Large intestine (tissue), 3 donors: Measurements from ENCODE around the gene ZNF775. TPM values are rescaled to one million over a fixed set of nuclear protein-coding genes. Genes with fewer than 3 reads are reported as not detected.
A peak's percentile ranks its signal among the peaks of the same experiment; 100 is the strongest.

Experiments used
- DNase-seq, 2 donors: peaks; one replicate each; pipeline versions ENCODE4 v3.0.0 to v3.0.0-alpha.2; 2013
- H3K27ac ChIP-seq: one replicate; pipeline ENCODE4 v1.5.1; 2013; ENCODE audit warnings: low read length
- H3K27me3 ChIP-seq: 2 replicates; pipeline ENCODE4 v1.6.1; 2013; ENCODE audit warnings: low read length; ENCODE audit not compliant: control insufficient read depth, insufficient read depth
- H3K36me3 ChIP-seq: 2 replicates; pipeline ENCODE4 v1.6.1; 2013; ENCODE audit warnings: low read length; ENCODE audit not compliant: control insufficient read depth, insufficient read depth
- H3K4me1 ChIP-seq: one replicate; pipeline ENCODE4 v1.6.1; 2013; ENCODE audit warnings: low read length; ENCODE audit not compliant: control insufficient read depth, insufficient read depth
- H3K4me3 ChIP-seq: one replicate; pipeline ENCODE4 v1.5.1; 2013; ENCODE audit warnings: low read length
- H3K9me3 ChIP-seq: one replicate; pipeline ENCODE4 v1.6.1; 2013; ENCODE audit warnings: mild to moderate bottlenecking, low read depth, low read length, moderate library complexity; ENCODE audit not compliant: control insufficient read depth
- WGBS: methylation state at CpG from one replicate; pipeline ENCODE4 v1.1.5; 2013; ENCODE audit warnings: low lambda C conversion rate; ENCODE audit not compliant: insufficient coverage; 5-methylcytosine and 5-hydroxymethylcytosine counted together
- polyA plus RNA-seq: library from polyadenylated mRNA; unstranded; fragments of 120-200 nt; gene quantifications from one replicate; pipeline ENCODE4 v1.2.1, GENCODE V29; 2013

The ZNF775 gene
- polyA plus RNA-seq, 1 donor: 5.2 TPM

GRCh38 chr7:150428671-150429451 is 49.7 kb downstream of the ZNF775 start:
- Histone ChIP-seq H3K27ac (no peak overlapping the region), H3K36me3 (no peaks in the 10 kb centered on the region), H3K27me3 (peaks cover under 1% of the 10 kb centered on the region), H3K9me3 (no peaks in the 10 kb centered on the region), H3K4me3 (no peak overlapping the region), H3K4me1 (no peaks in the 10 kb centered on the region)
- WGBS: 40% methylated on average over 1 of the region's 11 CpGs
- DNase-seq: peak in 1 of 2 donors; percentile 21

GRCh38 chr7:150429699-150430098 is 50.6 kb downstream of the ZNF775 start:
- Histone ChIP-seq H3K4me1 (no peaks in the 10 kb centered on the region), H3K4me3 (no peak overlapping the region), H3K36me3 (no peaks in the 10 kb centered on the region), H3K27me3 (peaks cover 2% of the 10 kb centered on the region), H3K27ac (no peak overlapping the region), H3K9me3 (no peaks in the 10 kb centered on the region)
- no peak for DNase-seq
- no CpG with 5 or more reads among the region's 8 CpGs for WGBS

GRCh38 chr7:150430465-150431085 is 51.4 kb downstream of the ZNF775 start:
- Histone ChIP-seq H3K4me3 (no peak overlapping the region), H3K27ac (no peak overlapping the region), H3K27me3 (peaks cover 5% of the 10 kb centered on the region), H3K4me1 (no peaks in the 10 kb centered on the region), H3K9me3 (no peaks in the 10 kb centered on the region), H3K36me3 (no peaks in the 10 kb centered on the region)
- no CpG with 5 or more reads among the region's 14 CpGs for WGBS
- DNase-seq: no peak

GRCh38 chr7:150431839-150432658 is 52.9 kb downstream of the ZNF775 start:
- H3K27me3 ChIP-seq: peaks cover 7% of the 10 kb centered on the region
- no peaks in the 10 kb centered on the region for H3K9me3 ChIP-seq
- no CpG with 5 or more reads among the region's 7 CpGs for WGBS
- H3K4me3 ChIP-seq: no peak overlapping the region
- H3K27ac ChIP-seq: no peak overlapping the region
- H3K36me3 ChIP-seq: no peaks in the 10 kb centered on the region
- no peaks in the 10 kb centered on the region for H3K4me1 ChIP-seq
- DNase-seq: no peak

- H3K4me1 ChIP-seq: no peaks in the 10 kb centered on the region
- 80% methylated on average over 2 of the region's 14 CpGs for WGBS
- H3K27me3 ChIP-seq: peaks cover 7% of the 10 kb centered on the region
- H3K4me3 ChIP-seq: no peak overlapping the region
- H3K36me3 ChIP-seq: no peaks in the 10 kb centered on the region
- H3K27ac ChIP-seq: no peak overlapping the region
- no peaks in the 10 kb centered on the region for H3K9me3 ChIP-seq
- DNase-seq: no peak
Measured at GRCh38 chr7:150432915-150433892, 54.1 kb downstream of the ZNF775 start.

GRCh38 chr7:150434240-150434639 is 55.1 kb downstream of the ZNF775 start:
- H3K4me3 ChIP-seq: no peak overlapping the region
- H3K4me1 ChIP-seq: no peaks in the 10 kb centered on the region
- H3K27ac ChIP-seq: no peak overlapping the region
- H3K36me3 ChIP-seq: no peaks in the 10 kb centered on the region
- H3K27me3 ChIP-seq: peaks cover 7% of the 10 kb centered on the region
- no peak for DNase-seq
- 60% methylated on average over 1 of the region's 8 CpGs for WGBS
- H3K9me3 ChIP-seq: no peaks in the 10 kb centered on the region

GRCh38 chr7:150435047-150435389 is 55.9 kb downstream of the ZNF775 start:
- no peak for DNase-seq
- Histone ChIP-seq H3K27ac (no peak overlapping the region), H3K4me1 (no peaks in the 10 kb centered on the region), H3K4me3 (no peak overlapping the region), H3K36me3 (no peaks in the 10 kb centered on the region), H3K27me3 (peaks cover 7% of the 10 kb centered on the region), H3K9me3 (no peaks in the 10 kb centered on the region)
- WGBS: no CpG with 5 or more reads among the region's 4 CpGs

- H3K4me3 ChIP-seq: no peak overlapping the region
- 100% methylated on average over 1 of the region's 8 CpGs for WGBS
- H3K36me3 ChIP-seq: no peaks in the 10 kb centered on the region
- H3K27ac ChIP-seq: no peak overlapping the region
- DNase-seq: no peak
- H3K4me1 ChIP-seq: no peaks in the 10 kb centered on the region
- no peaks in the 10 kb centered on the region for H3K9me3 ChIP-seq
- peaks cover 7% of the 10 kb centered on the region for H3K27me3 ChIP-seq
Measured at GRCh38 chr7:150435390-150436073, 56.4 kb downstream of the ZNF775 start.

GRCh38 chr7:150439967-150440366 is 60.8 kb downstream of the ZNF775 start:
- Histone ChIP-seq H3K9me3 (peaks cover 4% of the 10 kb centered on the region), H3K36me3 (no peaks in the 10 kb centered on the region), H3K4me3 (no peak overlapping the region), H3K4me1 (no peaks in the 10 kb centered on the region), H3K27ac (no peak overlapping the region), H3K27me3 (peaks cover 5% of the 10 kb centered on the region)
- WGBS: 80% methylated on average over 1 of the region's 2 CpGs
- DNase-seq: no peak
